Measurements from ENCODE around the gene DCC.

DNA sequence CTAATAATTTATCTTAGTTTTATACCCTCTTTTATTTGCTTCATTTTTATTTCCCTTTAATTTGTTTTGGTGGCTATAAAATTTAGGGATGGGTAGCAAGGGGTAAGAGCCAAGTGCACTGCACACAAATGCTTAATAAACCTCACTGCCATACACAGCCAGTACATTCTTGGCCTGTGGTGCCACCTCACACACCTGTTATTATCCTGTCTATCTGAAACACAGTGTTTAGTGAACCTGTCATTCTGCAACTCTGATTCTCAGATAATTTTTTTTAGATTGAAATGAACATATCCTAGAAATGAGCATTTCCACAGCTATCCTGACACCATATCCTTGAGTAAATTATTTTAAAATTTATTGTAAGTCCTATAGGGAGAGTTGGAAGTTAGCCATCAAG, 807.5 kb downstream of the DCC start:
- TF ChIP-seq, protein P1, sequence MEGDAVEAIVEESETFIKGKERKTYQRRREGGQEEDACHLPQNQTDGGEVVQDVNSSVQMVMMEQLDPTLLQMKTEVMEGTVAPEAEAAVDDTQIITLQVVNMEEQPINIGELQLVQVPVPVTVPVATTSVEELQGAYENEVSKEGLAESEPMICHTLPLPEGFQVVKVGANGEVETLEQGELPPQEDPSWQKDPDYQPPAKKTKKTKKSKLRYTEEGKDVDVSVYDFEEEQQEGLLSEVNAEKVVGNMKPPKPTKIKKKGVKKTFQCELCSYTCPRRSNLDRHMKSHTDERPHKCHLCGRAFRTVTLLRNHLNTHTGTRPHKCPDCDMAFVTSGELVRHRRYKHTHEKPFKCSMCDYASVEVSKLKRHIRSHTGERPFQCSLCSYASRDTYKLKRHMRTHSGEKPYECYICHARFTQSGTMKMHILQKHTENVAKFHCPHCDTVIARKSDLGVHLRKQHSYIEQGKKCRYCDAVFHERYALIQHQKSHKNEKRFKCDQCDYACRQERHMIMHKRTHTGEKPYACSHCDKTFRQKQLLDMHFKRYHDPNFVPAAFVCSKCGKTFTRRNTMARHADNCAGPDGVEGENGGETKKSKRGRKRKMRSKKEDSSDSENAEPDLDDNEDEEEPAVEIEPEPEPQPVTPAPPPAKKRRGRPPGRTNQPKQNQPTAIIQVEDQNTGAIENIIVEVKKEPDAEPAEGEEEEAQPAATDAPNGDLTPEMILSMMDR (conservative IDR thresholded peaks at IDR 0.05; ENCODE audit: low read length), result no peak
- no peak for TF ChIP-seq EZH2phosphoT487 (IDR thresholded peaks at IDR 0.05; ENCODE audit: borderline replicate concordance)

All from Loucy (cell line).